SK-N-SH treated with all-trans-retinoic acid at 6 μM for 48 hours (cell line): ENCODE data around the gene EVC.

Experiments used
- CREB5 ChIP-seq: fragments of 250-450 bp; sonication (Bioruptor Pico); IDR thresholded peaks from 2 replicates; pipeline ENCODE4 v1.5.1; 2020; ENCODE audit warnings: low read depth, mild to moderate bottlenecking, moderate library complexity
- CSDC2 ChIP-seq: fragments of 250-450 bp; sonication (Bioruptor Pico); IDR thresholded peaks from 2 replicates; pipeline ENCODE4 v1.5.0; 2020; ENCODE audit warnings: mild to moderate bottlenecking, moderate library complexity
- CSRNP3 ChIP-seq: fragments of 250-450 bp; sonication (Bioruptor Pico); IDR thresholded peaks from 2 replicates; pipeline ENCODE4 v1.5.1; 2021; ENCODE audit warnings: mild to moderate bottlenecking, moderate library complexity
- GLIS3 ChIP-seq: fragments of 250-450 bp; sonication (Bioruptor Pico); IDR thresholded peaks from 2 replicates; pipeline ENCODE4 v1.5.0; 2020; ENCODE audit warnings: mild to moderate bottlenecking, moderate library complexity
- OSR1 ChIP-seq: fragments of 250-450 bp; sonication (Bioruptor Pico); IDR thresholded peaks from 2 replicates; pipeline ENCODE4 v1.8.0; 2022; ENCODE audit warnings: moderate library complexity, mild to moderate bottlenecking, inconsistent platforms
- PATZ1 ChIP-seq: fragments of 250-450 bp; sonication (Bioruptor Pico); IDR thresholded peaks from 2 replicates; pipeline ENCODE4 v1.8.0; 2020; ENCODE audit warnings: mild to moderate bottlenecking, moderate library complexity, borderline replicate concordance
- RARB ChIP-seq: fragments of 250-450 bp; sonication (Bioruptor Pico); IDR thresholded peaks from 2 replicates; pipeline ENCODE4 v1.8.0; 2021; ENCODE audit warnings: mild to moderate bottlenecking, moderate library complexity
- SNAI2 ChIP-seq: fragments of 250-450 bp; sonication (Bioruptor Pico); IDR thresholded peaks from 2 replicates; pipeline ENCODE4 v1.5.0; 2020; ENCODE audit warnings: mild to moderate bottlenecking, moderate library complexity
- TCF4 ChIP-seq: fragments of 250-450 bp; sonication (Bioruptor Pico); IDR thresholded peaks from 2 replicates; pipeline ENCODE4 v1.8.0; 2021; ENCODE audit warnings: mild to moderate bottlenecking, moderate library complexity, borderline replicate concordance
- TOX ChIP-seq: fragments of 250-450 bp; sonication (Bioruptor Pico); IDR thresholded peaks from 2 replicates; pipeline ENCODE4 v1.8.0; 2021; ENCODE audit warnings: mild to moderate bottlenecking, moderate library complexity, borderline replicate concordance
- ZFP3 ChIP-seq: fragments of 250-450 bp; sonication (Bioruptor Pico); IDR thresholded peaks from 2 replicates; pipeline ENCODE4 v1.5.0; 2020; ENCODE audit warnings: mild to moderate bottlenecking, moderate library complexity
- ZFP30 ChIP-seq: fragments of 450-650 bp; formaldehyde crosslinking; IDR thresholded peaks from 2 replicates; pipeline ENCODE4 v1.5.0; 2022; ENCODE audit warnings: mild to moderate bottlenecking, moderate library complexity
- ZNF70 ChIP-seq: fragments of 450-650 bp; formaldehyde crosslinking; IDR thresholded peaks from 2 replicates; pipeline ENCODE4 v1.5.0; 2020; ENCODE audit warnings: mild to moderate bottlenecking, moderate library complexity
- ZNF8 ChIP-seq: fragments of 450-650 bp; formaldehyde crosslinking; IDR thresholded peaks from 2 replicates; pipeline ENCODE4 v1.5.0; 2020; ENCODE audit warnings: mild to moderate bottlenecking, moderate library complexity

GRCh38 chr4:5828005-5828391, 117.0 kb downstream of the EVC start:
- TF ChIP-seq ZFP30 (CRISPR knock-in tag) (no peak), PATZ1 (no peak), ZNF8 (CRISPR knock-in tag) (no peak), ZFP3 (CRISPR knock-in tag) (no peak), CSDC2 (no peak), ZNF70 (no peak), SNAI2 (CRISPR knock-in tag) (no peak), OSR1 (no peak), GLIS3 (CRISPR knock-in tag) (no peak), RARB (CRISPR knock-in tag) (no peak), TOX (CRISPR knock-in tag) (no peak), TCF4 (CRISPR knock-in tag) (no peak), CSRNP3 (no peak), CREB5 (CRISPR knock-in tag) (no peak)
